SU-DHL-6 (cell line): Measurements from ENCODE around the gene ELAVL3.

Source experiments
- H2AFZ ChIP-seq: fragments of 200-600 bp; sonication (generic); 2 replicates; pipeline ENCODE4 v1.6.1; 2014; ENCODE audit warnings: low read depth, mild to moderate bottlenecking, moderate library complexity, mixed read lengths, antibody characterized with exemption, low read length; ENCODE audit not compliant: severe bottlenecking
- H3F3A ChIP-seq: fragments of 200-600 bp; shearing (Covaris generic); 2 replicates; pipeline ENCODE4 v1.6.0; 2016; ENCODE audit warnings: antibody characterized with exemption, mild to moderate bottlenecking; ENCODE audit not compliant: insufficient read depth
- H3K27ac ChIP-seq: fragments of 200-600 bp; sonication (generic); 2 replicates; pipeline ENCODE4 v1.5.1; 2016; ENCODE audit warnings: low read depth, mild to moderate bottlenecking, low read length, moderate library complexity, mixed read lengths
- H3K27me3 ChIP-seq: fragments of 200-600 bp; sonication (generic), shearing (Covaris generic); 2 replicates; pipeline ENCODE4 v1.6.0; 2014; ENCODE audit warnings: mild to moderate bottlenecking, low read length
- H3K36me3 ChIP-seq: fragments of 200-600 bp; sonication (generic); 2 replicates; pipeline ENCODE4 v1.6.1; 2014; ENCODE audit warnings: mild to moderate bottlenecking, low read length, mixed read lengths
- H3K4me2 ChIP-seq: fragments of 300-600, 200-600 bp; shearing (Covaris generic), sonication (generic); 2 replicates; pipeline ENCODE4 v1.6.0; 2014; ENCODE audit warnings: low read length, low read depth, mild to moderate bottlenecking; ENCODE audit not compliant: poor library complexity, severe bottlenecking
- H3K4me3 ChIP-seq: fragments of 200-600 bp; sonication (generic); 2 replicates; pipeline ENCODE4 v1.5.1; 2014; ENCODE audit warnings: antibody characterized with exemption, low read length, mild to moderate bottlenecking, mixed read lengths; ENCODE audit not compliant: insufficient read depth, poor library complexity, severe bottlenecking
- H3K79me2 ChIP-seq: fragments of 200-600 bp; sonication (generic); 2 replicates; pipeline ENCODE4 v1.6.1; 2014; ENCODE audit warnings: mild to moderate bottlenecking, low read length, moderate library complexity; ENCODE audit not compliant: insufficient read depth
- H3K9ac ChIP-seq: fragments of 200-600 bp; sonication (generic); 2 replicates; pipeline ENCODE4 v1.7.0; 2014; ENCODE audit warnings: mild to moderate bottlenecking, low read length
- H3K9me2 ChIP-seq: fragments of 200-600 bp; sonication (generic); replicated peaks from 2 replicates; pipeline ENCODE4 v1.6.1; 2014; ENCODE audit warnings: low read length; ENCODE audit not compliant: insufficient read depth
- H3K9me3 ChIP-seq: fragments of 200-600 bp; sonication (generic); 2 replicates; pipeline ENCODE4 v1.6.1; 2014; ENCODE audit warnings: low read length, mixed read lengths; ENCODE audit not compliant: insufficient read depth
- H4K20me1 ChIP-seq: fragments of 200-600 bp; sonication (generic); 2 replicates; pipeline ENCODE4 v1.6.1; 2014; ENCODE audit warnings: low read depth, mild to moderate bottlenecking, antibody characterized with exemption, low read length, moderate library complexity, mixed read lengths
- EZH2phosphoT487 ChIP-seq: fragments of 200-600 bp; sonication (generic), shearing (Covaris generic); conservative IDR thresholded peaks from 2 replicates; pipeline ENCODE4 v1.6.1; 2018; ENCODE audit warnings: mild to moderate bottlenecking, antibody characterized with exemption, low read length, moderate library complexity, mixed read lengths
- TF ChIP-seq, protein P1 (sequence below): fragments of 200-600 bp; sonication (generic); IDR thresholded peaks from one replicate; pipeline ENCODE4 v1.5.1; 2017; ENCODE audit warnings: antibody characterized with exemption, mild to moderate bottlenecking, low read length, moderate library complexity; ENCODE audit not compliant: insufficient read depth, poor library complexity, severe bottlenecking

Gene ELAVL3

DNA sequence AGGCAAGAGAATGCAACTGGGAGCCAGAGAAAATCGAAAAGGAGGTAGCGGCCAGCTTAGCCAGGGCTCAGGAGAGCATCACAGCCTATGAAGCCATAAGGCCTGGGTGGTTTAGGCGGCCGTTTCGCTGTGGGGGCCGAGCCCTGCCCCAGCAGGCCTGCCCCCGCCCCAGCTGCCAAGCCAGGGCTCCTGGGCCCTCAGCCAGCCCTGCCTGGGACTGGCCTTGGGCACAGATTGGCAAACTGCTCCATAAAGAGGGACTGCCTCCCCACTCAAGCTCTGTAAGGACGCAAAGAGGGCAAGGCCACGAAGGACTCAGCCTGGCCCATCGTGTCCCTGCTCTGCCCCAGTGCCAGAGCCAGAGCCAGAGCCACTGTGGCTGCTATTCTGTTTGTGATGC is 14.6 kb upstream of the ELAVL3 start:
- Histone ChIP-seq H4K20me1 (no peaks in the 10 kb centered on the region), H3K9me2 (no peaks in the 10 kb centered on the region), H3K27me3 (no peaks in the 10 kb centered on the region), H3F3A (no peaks in the 10 kb centered on the region), H3K4me2 (no peak overlapping the region), H3K36me3 (no peaks in the 10 kb centered on the region), H3K79me2 (no peaks in the 10 kb centered on the region), H3K4me3 (no peak overlapping the region), H3K9ac (no peak overlapping the region), H2AFZ (no peak overlapping the region), H3K9me3 (no peaks in the 10 kb centered on the region), H3K27ac (no peak overlapping the region)
- no peak for TF ChIP-seq EZH2phosphoT487
- TF ChIP-seq, protein P1, sequence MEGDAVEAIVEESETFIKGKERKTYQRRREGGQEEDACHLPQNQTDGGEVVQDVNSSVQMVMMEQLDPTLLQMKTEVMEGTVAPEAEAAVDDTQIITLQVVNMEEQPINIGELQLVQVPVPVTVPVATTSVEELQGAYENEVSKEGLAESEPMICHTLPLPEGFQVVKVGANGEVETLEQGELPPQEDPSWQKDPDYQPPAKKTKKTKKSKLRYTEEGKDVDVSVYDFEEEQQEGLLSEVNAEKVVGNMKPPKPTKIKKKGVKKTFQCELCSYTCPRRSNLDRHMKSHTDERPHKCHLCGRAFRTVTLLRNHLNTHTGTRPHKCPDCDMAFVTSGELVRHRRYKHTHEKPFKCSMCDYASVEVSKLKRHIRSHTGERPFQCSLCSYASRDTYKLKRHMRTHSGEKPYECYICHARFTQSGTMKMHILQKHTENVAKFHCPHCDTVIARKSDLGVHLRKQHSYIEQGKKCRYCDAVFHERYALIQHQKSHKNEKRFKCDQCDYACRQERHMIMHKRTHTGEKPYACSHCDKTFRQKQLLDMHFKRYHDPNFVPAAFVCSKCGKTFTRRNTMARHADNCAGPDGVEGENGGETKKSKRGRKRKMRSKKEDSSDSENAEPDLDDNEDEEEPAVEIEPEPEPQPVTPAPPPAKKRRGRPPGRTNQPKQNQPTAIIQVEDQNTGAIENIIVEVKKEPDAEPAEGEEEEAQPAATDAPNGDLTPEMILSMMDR = no peak

- Histone ChIP-seq H3K79me2 (no peaks in the 10 kb centered on the region), H3K4me3 (no peak overlapping the region), H3K9me2 (no peaks in the 10 kb centered on the region), H3K27ac (no peak overlapping the region), H3K9ac (no peak overlapping the region), H3K27me3 (no peaks in the 10 kb centered on the region), H3K36me3 (no peaks in the 10 kb centered on the region), H2AFZ (no peak overlapping the region), H3K9me3 (no peaks in the 10 kb centered on the region), H3F3A (no peaks in the 10 kb centered on the region), H3K4me2 (no peak overlapping the region), H4K20me1 (no peaks in the 10 kb centered on the region)
- TF ChIP-seq, protein P1 = no peak
- no peak for TF ChIP-seq EZH2phosphoT487
Observed at GRCh38 chr19:11494634-11495285, 13.9 kb upstream of the ELAVL3 start.

DNA sequence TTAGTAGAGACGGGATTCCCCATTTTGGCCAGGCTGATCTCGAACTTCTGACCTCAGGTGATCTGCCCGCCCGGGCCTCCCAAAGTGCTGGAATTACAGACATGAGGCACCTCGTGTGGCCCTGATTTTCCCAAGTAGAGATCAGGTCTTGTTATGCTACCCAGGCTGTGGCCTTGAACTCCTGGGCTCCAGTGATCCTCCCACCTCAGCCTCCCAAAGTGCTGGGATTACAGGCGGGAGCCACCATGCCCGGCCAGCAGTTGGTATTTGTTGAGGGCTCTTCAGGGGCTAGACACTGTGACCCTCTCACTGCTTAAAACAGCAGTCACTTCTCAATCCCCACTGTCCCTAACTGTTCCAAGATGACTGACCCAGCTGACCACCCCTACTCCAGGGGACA is 8.5 kb upstream of the ELAVL3 start:
- no peak overlapping the region for H3K4me2 ChIP-seq
- TF ChIP-seq EZH2phosphoT487 = no peak
- TF ChIP-seq, protein P1 = no peak
- H3F3A ChIP-seq = no peaks in the 10 kb centered on the region
- H3K9ac ChIP-seq = no peak overlapping the region
- H3K27me3 ChIP-seq = no peaks in the 10 kb centered on the region
- no peaks in the 10 kb centered on the region for H3K9me3 ChIP-seq
- H3K4me3 ChIP-seq = no peak overlapping the region
- H4K20me1 ChIP-seq = no peaks in the 10 kb centered on the region
- no peaks in the 10 kb centered on the region for H3K36me3 ChIP-seq
- H3K79me2 ChIP-seq = no peaks in the 10 kb centered on the region
- no peak overlapping the region for H2AFZ ChIP-seq
- no peaks in the 10 kb centered on the region for H3K9me2 ChIP-seq
- no peak overlapping the region for H3K27ac ChIP-seq
